Measurements from ENCODE around the gene FAM13C. TPM values are rescaled to one million over a fixed set of nuclear protein-coding genes. Genes with fewer than 3 reads are reported as not detected.

The FAM13C gene
- total RNA-seq, 1 donor from 2014 or later, result 11.8 TPM

- no peak for ATAC-seq
- Histone ChIP-seq H3K36me3 (no peaks in the 10 kb centered on the region), H3K27me3 (no peaks in the 10 kb centered on the region), H3K27ac (no peak overlapping the region), H3K4me3 (no peak overlapping the region), H3K4me1 (no peaks in the 10 kb centered on the region), H3K9me3 (no peaks in the 10 kb centered on the region)
- TF ChIP-seq CTCF (IDR thresholded peaks at IDR 0.05), result no peak
- intact Hi-C loops (cut with DNase I), result no loop called here
- DNase-seq, result no peak
Measured at GRCh38 chr10:59276919-59277318, 85.4 kb downstream of the FAM13C start.

- intact Hi-C loops (cut with DNase I), result no loop called here
- no peak overlapping the region for H3K27ac ChIP-seq
- ATAC-seq (no peak), DNase-seq (no peak)
- H3K4me1 ChIP-seq, result no peaks in the 10 kb centered on the region
- no peaks in the 10 kb centered on the region for H3K36me3 ChIP-seq
- no peak for TF ChIP-seq CTCF (IDR thresholded peaks at IDR 0.05)
- no peak overlapping the region for H3K4me3 ChIP-seq
- H3K27me3 ChIP-seq, result no peaks in the 10 kb centered on the region
- no peaks in the 10 kb centered on the region for H3K9me3 ChIP-seq
Measured at GRCh38 chr10:59276133-59276532, 86.2 kb downstream of the FAM13C start.

GRCh38 chr10:59273445-59273844 lies 88.9 kb downstream of the FAM13C start:
- no peak overlapping the region for H3K4me3 ChIP-seq
- H3K27ac ChIP-seq, result no peak overlapping the region
- DNase-seq (no peak), ATAC-seq (no peak)
- intact Hi-C loops (cut with DNase I), result no loop called here
- H3K4me1 ChIP-seq, result no peaks in the 10 kb centered on the region
- no peaks in the 10 kb centered on the region for H3K36me3 ChIP-seq
- H3K27me3 ChIP-seq, result no peaks in the 10 kb centered on the region
- no peaks in the 10 kb centered on the region for H3K9me3 ChIP-seq
- TF ChIP-seq CTCF (IDR thresholded peaks at IDR 0.05), result no peak

GRCh38 chr10:59272061-59272460 lies 90.3 kb downstream of the FAM13C start:
- Histone ChIP-seq H3K9me3 (no peaks in the 10 kb centered on the region), H3K4me1 (no peaks in the 10 kb centered on the region), H3K36me3 (no peaks in the 10 kb centered on the region), H3K4me3 (no peak overlapping the region), H3K27me3 (no peaks in the 10 kb centered on the region), H3K27ac (no peak overlapping the region)
- ATAC-seq (no peak), DNase-seq (no peak)
- intact Hi-C loops (cut with DNase I), result no loop called here
- no peak for TF ChIP-seq CTCF (IDR thresholded peaks at IDR 0.05)

- H3K9me3 ChIP-seq, result no peaks in the 10 kb centered on the region
- no peaks in the 10 kb centered on the region for H3K36me3 ChIP-seq
- no peaks in the 10 kb centered on the region for H3K27me3 ChIP-seq
- TF ChIP-seq CTCF (IDR thresholded peaks at IDR 0.05), result no peak
- no peak overlapping the region for H3K4me3 ChIP-seq
- ATAC-seq (no peak), DNase-seq (no peak)
- H3K4me1 ChIP-seq, result no peaks in the 10 kb centered on the region
- intact Hi-C loops (cut with DNase I), result no loop called here
- H3K27ac ChIP-seq, result no peak overlapping the region
Measured at GRCh38 chr10:59271160-59271559, 91.2 kb downstream of the FAM13C start.

- H3K27ac ChIP-seq, result no peak overlapping the region
- no peaks in the 10 kb centered on the region for H3K36me3 ChIP-seq
- intact Hi-C loops (cut with DNase I), result no loop called here
- H3K27me3 ChIP-seq, result no peaks in the 10 kb centered on the region
- H3K4me3 ChIP-seq, result no peak overlapping the region
- H3K4me1 ChIP-seq, result no peaks in the 10 kb centered on the region
- TF ChIP-seq CTCF (IDR thresholded peaks at IDR 0.05), result no peak
- no peaks in the 10 kb centered on the region for H3K9me3 ChIP-seq
- ATAC-seq (no peak), DNase-seq (no peak)
Measured at GRCh38 chr10:59270492-59270891, 91.9 kb downstream of the FAM13C start.

All from upper lobe of right lung (tissue), 1 donor.